ENCODE measurements around the gene FAM187B.

- TF ChIP-seq ZNF274 (IDR thresholded peaks at IDR 0.05; ENCODE audit: borderline replicate concordance, extremely low read depth, low read length) (no peak), SIX5 (IDR thresholded peaks at IDR 0.05; ENCODE audit: low read depth, low read length) (no peak), MAFK (IDR thresholded peaks at IDR 0.05; ENCODE audit: low read depth, low read length) (no peak), CTCF (IDR thresholded peaks at IDR 0.05; ENCODE audit: control extremely low read depth in 1 of 3, insufficient read depth in 1 of 3, low read depth in 1 of 3, low read length in 3 of 3) (no peak), SIN3A (conservative IDR thresholded peaks at IDR 0.05 in 1 of 2, IDR thresholded peaks at IDR 0.05 in 1 of 2; ENCODE audit: low read depth in 1 of 2, low read length in 2 of 2) (no peak), EZH2 (IDR thresholded peaks at IDR 0.05; ENCODE audit: low read depth, low read length, severe bottlenecking) (no peak), BCL11A (IDR thresholded peaks at IDR 0.05; ENCODE audit: low read depth in 2 of 2, low read length in 2 of 2) (no peak), CEBPB (IDR thresholded peaks at IDR 0.05; ENCODE audit: low read depth, low read length) (no peak), YY1 (IDR thresholded peaks at IDR 0.05; ENCODE audit: low read depth, low read length) (no peak), HDAC2 (IDR thresholded peaks at IDR 0.05; ENCODE audit: borderline replicate concordance in 1 of 2, low read depth in 2 of 2, low read length in 2 of 2) (no peak), ATF2 (IDR thresholded peaks at IDR 0.05; ENCODE audit: low read length) (no peak), POLR2AphosphoS5 (IDR thresholded peaks at IDR 0.05; ENCODE audit: low read depth, low read length) (no peak), POLR2A (IDR thresholded peaks at IDR 0.05; ENCODE audit: control extremely low read depth in 1 of 2, low read depth in 2 of 2, low read length in 2 of 2) (peak in 1 of 2 experiments; percentile 42; a peak in 1 of 3 replicates)
Measured at GRCh38 chr19:35204799-35205732, 23.5 kb downstream of the FAM187B start.
